Cerebellar nuclear complex (tissue), 1 donor: ENCODE results near the gene RBM11.
"Not testable (repeated sequence)": the region's sequence is repeated elsewhere in the genome, so short reads cannot be mapped to it uniquely, and the experiment has no call there.

Experiments used
- DNase-seq, 2 experiments: peaks; one replicate each; lab custom pipeline; 2025; lab: John Stamatoyannopoulos, UW

Gene RBM11, protein sequence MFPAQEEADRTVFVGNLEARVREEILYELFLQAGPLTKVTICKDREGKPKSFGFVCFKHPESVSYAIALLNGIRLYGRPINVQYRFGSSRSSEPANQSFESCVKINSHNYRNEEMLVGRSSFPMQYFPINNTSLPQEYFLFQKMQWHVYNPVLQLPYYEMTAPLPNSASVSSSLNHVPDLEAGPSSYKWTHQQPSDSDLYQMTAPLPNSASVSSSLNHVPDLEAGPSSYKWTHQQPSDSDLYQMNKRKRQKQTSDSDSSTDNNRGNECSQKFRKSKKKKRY

DNA sequence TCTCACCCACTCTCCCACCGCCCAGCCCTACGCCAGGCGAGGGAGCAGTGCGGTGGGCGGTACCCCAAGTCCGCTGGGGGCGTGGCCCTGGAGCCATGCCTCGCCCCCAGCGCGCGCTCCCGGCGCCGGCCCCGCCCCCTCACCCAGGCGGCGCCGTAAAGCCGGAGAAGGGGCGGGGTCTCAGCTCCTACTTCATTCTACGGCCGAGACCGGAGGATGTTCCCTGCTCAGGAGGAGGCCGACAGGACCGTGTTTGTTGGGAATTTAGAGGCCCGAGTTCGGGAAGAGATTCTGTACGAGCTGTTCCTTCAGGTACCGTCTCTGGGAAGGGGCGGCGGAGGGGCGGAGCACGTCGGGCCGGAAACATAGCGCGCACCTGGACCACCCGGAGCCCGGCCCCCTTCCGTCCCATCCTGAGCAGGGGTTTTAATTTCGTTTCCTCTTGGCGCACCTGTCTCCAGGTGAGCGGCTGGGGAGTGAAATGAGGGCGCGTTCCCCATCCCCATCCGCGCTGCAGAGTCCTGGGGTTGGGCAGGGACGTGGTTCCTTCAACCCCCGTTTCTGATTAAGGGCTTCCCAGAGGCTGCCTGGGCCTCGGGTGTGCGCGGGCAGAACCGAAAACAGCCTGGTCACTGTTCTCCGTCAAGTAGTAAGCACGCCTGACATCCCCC is at the start of gene RBM11:
TSS of gene RBM11 (plus strand) at position 187 of the 671 bp plus-strand sequence. CDS start at position 217, 30 bp downstream.
- no peak for DNase-seq

DNA sequence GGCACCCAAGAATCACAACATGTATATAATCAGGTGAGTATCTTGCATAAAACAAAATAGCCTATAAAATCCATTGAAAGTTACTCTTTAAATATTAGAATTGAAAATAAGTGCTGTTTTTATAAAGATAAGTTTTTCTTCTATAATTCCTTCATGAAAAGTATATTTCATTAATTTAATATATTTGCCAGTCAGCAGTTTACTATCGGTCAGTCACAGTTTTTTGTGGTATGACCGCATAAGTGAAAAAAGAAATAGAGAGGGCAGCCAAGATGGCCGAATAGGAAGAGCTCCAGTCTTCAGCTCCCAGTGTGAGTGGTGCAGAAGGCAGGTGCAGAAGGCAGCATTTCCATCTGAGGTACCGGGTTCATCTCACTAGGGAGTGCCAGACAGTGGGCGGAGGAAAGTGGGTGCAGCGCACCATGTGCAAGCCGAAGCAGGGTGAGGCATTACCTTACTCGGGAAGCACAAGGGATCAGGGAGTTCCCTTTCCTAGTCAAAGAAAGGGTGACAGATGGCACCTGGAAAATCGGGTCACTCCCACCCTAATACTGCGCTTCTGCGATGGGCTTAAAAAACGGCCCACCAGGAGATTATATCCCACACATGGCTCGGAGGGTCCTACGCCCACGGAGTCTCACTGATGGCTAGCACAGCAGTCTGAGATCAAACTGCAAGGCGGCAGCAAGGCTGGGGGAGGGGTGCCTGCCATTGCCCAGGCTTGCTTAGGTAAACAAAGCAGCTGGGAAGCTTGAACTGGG is 49.3 kb upstream of the RBM11 start:
- not testable (repeated sequence) for DNase-seq

DNA sequence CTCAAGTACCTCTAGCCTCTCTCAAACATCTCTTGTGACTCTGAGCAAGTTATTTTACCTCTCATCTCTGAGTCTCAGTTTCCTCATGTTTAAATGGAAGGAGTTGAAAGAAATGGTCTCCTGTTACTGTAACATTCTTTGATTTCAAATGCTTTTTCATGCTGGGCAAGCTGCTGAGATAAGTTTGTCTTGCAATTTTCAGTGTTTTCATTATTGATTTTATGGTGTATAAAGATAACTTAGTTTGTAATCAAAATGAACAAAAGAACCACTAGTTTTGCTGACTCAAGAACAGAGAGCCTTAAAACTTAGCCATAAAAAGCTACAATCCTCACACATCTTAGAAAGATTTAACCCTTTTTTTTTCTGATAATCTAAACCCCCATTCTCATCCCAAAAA is 9.7 kb upstream of the RBM11 start:
- no peak for DNase-seq

DNA sequence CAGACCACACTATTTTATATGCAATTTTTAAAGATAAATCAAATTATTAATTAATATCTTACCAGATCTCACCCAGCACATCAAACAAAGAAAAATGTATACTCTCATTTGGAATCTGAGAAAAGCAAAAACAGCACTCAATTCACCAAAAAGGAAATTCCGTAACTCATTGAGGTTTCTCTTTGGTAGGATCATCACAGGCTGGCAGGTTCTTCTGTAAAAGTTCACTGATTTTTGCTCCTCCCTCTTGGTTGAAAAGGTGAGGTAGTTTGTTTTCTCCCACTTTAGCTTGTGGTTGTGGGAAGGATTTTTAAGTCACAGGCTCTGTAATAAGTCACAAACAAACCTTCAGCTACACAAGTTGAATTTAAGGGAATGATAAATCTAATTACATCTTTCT is 5.2 kb upstream of the RBM11 start, which contains the start of gene LIPI:
TSS of gene LIPI (minus strand) at position 218 of the 400 bp plus-strand sequence. CDS start at position 108, 110 bp downstream.
- no peak for DNase-seq

DNA sequence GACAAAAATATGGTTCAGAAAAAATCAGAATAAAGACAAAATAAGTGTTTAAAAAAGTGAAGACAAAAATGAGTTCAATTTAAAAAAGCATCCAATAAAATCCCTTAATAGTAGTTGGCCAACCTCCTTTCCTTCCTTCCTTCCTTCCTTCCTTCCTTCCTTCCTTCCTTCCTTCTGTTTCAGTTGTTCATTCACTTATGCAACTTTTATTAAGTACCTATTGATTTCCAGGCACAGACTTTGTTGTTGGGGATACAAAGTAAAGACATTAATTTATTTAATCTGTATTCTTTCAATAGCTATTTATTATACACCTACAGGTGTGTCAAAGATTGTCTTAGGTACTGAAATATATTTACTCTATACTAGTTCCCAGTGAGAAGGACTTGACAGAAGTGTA is 2.8 kb upstream of the RBM11 start:
- no peak for DNase-seq

DNA sequence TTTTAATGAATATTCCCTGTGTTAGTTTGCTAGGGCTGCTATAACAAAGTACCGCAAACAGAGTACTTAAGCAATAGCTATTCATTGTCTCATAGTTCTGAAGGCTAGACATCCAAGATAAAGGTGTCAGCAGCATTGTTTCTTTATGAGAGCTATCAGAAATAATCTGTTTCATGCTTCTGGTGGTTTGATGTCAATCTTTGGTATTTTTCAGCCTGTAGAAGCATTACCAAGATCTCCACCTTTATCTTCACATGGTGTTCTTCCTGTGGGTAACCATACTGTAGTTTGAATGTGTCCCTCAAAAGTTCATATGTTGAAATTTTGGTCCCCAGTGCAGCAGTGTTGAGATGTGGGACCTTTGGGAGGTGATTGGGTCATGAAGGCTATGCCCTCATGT is 7.4 kb downstream of the RBM11 start:
- DNase-seq = no peak

DNA sequence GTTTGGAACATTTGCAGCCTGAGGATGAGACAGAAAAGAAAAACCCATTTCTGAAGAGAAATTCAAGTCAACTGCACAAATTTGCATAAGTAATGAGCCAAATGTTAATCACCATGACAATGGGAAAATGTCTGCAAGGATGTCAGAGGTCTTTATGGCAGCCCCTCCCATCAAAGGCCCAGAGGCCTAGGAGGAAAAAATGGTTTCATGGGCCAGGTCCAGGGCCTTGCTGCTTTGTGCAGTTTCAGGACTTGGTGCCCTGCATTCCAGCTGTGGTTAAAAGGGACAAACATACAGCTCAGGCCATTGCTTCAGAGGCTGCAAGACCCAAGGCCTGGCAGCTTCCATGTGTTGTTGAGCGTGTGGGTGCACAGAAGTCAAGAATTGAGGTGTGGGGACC is 13.4 kb downstream of the RBM11 start:
- no peak for DNase-seq

DNA sequence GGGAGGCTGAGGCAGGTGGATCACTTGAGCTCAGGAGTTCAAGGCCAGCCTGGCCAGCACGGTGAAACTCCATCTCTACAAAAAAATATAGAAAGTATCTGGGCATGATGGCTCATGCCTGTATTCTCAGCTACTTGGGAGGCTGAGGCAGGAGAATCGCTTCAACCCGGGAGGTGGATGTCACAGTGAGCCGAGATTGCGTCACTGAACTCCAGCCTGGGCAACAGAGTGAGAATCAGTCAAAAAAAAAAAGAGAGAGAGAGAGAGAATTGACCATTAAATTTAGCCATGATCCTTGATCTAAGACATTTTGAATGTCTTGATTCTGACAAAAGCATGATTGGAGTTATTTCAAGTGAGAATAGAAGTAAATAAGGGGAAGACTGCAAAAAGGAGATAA is 19.1 kb downstream of the RBM11 start:
- no peak for DNase-seq

DNA sequence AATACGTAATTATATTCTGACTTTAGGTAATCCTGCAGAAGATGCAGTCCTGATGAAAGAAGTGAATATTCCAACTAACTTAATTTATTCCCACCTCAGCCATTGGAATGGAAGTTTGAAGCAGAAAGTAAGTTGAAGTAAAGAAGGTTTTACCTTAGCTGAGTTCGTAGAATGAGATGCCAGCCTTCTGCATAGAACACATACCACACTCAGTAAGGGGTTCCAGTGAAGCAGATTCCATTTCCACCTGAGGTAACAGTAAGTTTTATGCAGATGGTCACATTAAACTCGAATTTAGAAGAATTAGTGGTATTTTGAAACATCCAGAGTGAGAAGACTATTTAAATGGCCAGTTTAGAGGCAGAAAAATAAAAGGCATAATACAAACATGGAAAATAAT is 20.2 kb downstream of the RBM11 start:
- no peak for DNase-seq

DNA sequence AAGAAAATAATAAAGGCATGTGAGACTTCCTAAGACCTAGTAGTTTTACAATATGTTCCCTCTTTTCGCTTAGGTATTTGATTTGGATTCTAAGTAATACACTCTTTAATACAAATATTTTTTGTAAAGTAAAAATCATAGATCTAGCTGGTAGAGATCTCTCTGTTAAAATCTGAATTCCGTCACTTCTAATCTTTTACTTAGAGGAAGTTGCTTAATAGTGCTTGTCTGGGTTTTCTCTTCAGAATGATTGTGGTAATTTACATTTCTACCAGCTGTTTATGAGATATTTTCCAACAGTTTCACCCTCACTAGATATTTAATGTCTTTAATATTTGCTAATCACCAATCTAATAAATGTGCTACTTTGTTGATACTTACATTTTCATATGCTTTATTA is 23.3 kb downstream of the RBM11 start:
- DNase-seq = no peak

DNA sequence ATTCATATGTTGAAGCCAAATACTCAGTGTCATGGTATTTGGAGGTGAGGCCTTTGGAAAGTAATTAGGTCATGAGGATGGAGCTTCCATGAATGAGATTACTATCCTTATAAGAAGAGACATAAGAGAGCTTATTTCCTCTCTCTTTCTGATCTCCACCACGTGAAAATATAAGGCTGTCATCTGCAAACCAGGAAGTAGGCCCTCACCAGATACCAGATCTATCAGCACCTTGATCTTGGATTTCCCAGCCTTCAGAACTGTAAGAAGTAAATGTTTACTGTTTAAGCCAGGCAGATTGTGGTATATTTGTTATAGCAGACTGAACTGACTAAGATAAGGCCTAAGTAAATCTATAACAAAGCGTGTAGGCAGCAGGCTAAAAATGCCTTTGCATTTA is 25.3 kb downstream of the RBM11 start:
- DNase-seq = no peak

DNA sequence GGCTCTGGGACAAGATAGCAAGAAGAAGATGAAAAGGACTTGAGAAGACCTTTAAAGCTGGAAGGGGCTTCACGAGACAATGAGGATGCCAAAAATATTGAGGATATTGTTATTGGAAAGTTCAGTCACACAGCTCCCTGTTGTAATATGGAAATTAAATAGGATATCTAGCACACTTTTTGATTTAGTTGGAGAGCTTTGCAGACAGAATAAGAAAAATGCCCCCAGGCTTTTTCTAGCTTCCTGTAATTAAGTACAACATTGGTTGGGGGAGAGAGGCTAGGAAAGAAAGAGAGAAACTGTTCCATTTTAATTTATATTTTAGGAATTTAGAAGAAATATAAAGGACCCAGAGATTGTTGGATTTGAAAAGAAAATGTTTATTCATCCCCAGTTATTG is 27.5 kb downstream of the RBM11 start:
- DNase-seq = no peak

DNA sequence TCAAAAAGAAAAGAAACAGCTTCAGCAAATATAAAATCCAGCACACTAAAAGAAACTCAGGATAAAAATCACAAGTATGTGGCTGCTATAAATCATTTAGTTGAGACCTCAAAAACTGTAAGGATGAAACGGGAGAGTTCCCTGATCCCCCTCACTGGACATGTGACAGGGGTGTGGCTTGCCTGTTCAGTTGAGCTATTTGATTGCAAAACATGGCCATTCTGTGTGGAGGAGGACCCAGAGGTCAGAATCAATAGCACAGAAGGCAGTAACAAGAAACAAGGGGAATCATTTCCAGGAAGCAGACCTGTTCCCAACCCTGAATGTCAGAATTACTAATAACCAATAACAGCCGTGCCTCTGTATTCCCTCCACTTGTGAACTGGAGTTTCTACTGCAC is 27.9 kb downstream of the RBM11 start:
- DNase-seq = no peak

DNA sequence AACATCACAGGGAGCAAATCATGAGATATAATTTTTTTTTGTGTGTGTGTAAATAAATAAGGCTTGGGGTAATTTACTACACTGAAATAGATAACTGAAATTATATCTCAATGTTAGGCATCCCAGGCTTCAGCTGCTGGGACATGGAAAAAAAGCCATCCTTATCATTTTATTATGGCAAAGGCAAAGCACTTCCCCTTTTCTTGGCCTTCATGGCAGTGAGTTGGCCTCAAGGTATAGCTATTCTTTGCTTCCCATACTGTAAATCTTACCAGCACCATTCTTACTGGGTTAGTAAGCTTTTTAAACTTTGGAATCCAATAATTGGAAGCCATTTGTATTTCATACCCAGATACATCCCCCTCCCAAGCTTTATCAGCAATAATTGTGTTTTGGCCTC is 29.0 kb downstream of the RBM11 start:
- DNase-seq = no peak

DNA sequence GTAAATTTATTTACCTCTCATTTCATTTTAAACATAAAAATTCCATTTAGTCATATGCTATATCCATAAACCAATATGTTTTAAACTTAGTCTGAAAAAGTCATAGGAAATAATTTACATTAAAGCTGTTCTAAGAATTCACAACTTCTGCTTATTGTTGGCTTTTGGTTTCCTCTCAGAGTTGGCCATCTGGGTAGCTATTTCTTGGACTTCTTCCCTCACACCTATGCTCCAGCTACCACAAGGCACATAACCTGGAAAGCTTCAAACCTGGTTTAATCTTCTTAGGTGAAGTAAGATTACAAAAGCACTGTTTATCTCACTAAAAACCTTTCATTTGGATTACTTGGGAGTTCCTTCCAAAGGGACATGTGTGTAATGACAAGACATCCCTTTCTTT is 29.8 kb downstream of the RBM11 start:
- DNase-seq = no peak

DNA sequence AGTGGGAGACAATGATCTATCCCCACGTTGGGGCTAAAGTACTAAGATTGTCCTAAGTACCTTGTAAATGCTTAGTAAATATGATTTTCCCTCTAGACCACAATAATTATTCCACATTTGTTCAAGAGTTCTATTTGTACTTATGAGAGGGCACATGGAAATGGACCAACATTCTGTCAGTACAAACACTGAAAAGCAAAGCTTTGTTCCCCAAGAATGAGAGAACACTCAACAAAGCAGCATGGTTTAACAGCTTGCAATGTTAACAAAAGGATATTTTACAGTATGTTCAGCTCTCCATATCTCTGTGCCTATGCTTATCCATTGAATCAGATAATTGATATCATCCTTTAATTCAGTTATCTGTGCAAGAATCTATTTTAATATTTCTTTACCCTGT is 35.4 kb downstream of the RBM11 start:
- no peak for DNase-seq

DNA sequence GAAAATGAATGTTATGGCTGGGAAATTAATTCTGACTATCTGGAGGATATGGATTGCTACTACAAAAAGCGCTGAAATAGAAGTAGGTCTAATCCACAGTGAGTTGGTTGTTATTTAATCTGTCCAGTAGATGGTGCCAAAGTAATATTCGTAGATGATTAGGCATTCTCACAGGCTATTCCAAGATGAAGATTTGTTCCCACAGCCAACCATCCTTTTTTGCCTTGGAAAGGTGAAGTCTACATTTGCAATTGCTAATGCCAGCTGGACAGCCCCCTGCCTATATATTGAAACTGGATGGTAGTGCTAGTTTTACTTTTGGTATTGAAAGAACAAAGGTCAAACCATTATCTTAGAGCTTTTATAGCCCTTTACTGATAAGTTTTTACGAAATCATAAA is 43.8 kb downstream of the RBM11 start:
- peak in 1 of 2 experiments; percentile 4 for DNase-seq

DNA sequence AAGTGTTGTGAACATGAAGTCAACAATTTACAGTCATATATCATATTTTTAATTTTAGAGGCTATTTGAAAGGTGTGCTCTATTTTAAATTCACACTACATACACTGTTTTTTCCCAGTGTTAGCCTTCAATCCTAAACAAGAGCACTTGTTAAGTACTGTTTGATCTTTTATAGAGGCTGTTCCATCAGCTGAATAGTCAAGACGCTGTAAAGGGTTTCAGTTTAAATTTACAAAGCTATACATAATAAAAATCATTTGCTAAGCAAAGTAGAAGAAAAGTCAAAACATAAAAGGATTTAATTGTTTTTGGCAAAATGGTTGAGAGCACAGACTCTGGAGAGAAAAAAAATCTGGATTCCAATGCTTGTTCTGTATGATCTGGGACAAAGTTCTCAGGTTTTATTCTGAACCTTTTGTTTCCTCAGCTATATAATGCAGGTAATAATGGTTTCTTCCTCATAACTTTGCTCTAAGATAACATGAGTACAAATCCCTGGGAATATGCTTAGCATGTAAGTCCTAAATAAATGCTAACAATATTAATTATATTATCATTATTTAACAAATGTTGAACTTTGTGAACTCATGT is 44.3 kb downstream of the RBM11 start:
- DNase-seq = no peak

DNA sequence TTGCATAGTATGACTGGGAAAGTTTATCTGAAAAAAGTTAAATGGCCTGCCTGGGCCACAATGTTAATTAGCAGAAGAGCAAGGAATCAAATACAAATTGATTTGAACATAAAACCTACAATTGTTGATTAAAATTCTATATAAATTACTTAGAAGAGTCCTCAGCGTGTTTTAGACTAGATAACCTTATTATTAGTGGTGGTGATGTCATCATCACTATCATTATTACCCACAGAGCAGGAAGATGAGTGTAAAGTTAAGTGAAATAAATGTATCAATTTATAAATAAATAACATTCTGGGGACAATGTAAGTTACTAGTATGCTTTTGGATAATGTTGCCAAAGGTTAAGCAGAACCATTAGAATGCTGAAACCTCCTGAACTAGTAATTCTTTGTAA is 46.1 kb downstream of the RBM11 start:
- no peak for DNase-seq

DNA sequence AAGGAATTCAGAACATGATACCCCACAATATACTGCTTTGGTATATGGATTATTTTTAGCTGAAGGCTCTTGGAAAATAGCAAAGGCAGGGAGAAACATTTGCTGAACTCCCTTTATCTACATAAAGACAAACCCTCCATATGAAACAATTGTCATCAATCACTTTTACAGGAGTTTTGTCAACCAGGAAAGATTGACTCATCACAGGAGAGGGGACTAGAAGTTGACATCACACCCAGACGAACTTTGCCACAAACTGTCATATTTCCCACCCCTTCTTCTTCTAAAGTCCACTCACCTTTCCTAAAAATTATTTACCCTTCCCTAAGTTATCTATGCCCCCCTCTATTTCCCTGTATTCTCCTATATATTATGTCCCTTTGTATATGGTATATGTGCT is 47.9 kb downstream of the RBM11 start:
- no peak for DNase-seq

DNA sequence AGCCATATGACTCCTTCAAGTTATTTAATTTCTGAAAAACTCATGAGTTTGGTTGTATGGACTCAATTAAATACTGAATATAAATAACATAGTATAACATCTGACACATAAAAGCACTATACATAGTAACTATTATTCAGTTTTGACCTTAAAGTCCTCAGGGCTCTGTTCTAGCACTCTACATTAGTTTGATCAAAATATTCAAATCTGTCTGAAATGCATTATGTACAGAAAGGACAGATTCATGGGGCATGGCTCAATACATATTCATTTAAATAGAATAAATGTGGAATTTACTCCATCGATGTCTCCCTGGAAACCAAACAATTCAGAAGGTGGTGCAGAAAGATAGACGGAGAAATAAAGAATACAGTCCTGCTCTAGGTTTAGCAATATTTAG is 49.1 kb downstream of the RBM11 start:
- DNase-seq = no peak

DNA sequence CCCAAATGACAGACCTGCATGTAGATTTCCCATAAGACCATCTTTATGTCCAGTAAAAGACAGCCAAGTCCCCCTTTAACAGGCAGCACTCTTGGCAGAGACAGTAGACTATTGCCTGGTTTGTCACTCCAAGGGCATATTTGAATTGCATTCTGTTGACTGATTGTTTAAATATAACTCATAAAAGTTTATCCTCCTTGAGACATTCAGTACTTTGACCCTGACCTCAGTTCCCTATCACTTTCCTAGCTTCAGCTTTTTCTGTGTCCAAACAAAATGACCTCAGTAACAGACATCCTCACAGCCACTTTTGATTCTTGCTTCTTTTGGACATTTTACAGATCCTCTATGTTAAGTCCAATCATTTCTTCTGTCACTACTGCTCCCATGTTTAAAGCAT is 51.1 kb downstream of the RBM11 start:
- no peak for DNase-seq

DNA sequence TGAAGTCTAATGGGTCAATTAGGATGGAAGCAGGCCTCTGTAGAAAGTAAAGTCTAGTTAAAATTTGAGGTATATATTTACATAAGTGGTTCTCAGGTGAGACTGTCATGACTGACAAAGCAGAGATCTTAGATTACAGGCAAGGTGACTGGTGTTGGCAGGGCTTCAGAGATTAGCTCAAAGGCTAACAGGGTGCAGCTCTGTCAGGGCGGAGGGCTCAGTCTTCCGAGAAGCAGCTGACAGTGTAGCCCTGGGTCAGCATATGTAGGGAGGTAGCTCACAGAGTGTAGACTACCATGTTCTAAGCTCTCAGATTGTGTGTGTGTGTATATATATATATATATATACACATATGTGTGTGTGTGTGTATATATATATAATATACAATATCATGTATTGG is 54.7 kb downstream of the RBM11 start:
- no peak for DNase-seq
